Neural cell (in vitro differentiated cells): ENCODE measurements around the gene SUSD6. TPM values are rescaled to one million over a fixed set of nuclear protein-coding genes. Genes with fewer than 3 reads are reported as not detected.

Experiments
- H2AFZ ChIP-seq: fragments of 200-600, 300-800 bp; sonication (generic), shearing (Covaris generic); 2 replicates; pipeline ENCODE4 v1.6.0; 2014; ENCODE audit warnings: low read depth, mild to moderate bottlenecking, antibody characterized with exemption, low read length, moderate library complexity
- H3F3A ChIP-seq: fragments of 200-600 bp; shearing (Covaris generic); 2 replicates; pipeline ENCODE4 v1.6.1; 2016; ENCODE audit warnings: mild to moderate bottlenecking, moderate library complexity, mixed read lengths, antibody characterized with exemption, low read length; ENCODE audit not compliant: insufficient read depth, poor library complexity, severe bottlenecking
- H3K27ac ChIP-seq: fragments of 200-600, 300-800 bp; sonication (generic), shearing (Covaris generic); 2 replicates; pipeline ENCODE4 v1.5.1; 2014; ENCODE audit warnings: mild to moderate bottlenecking, low read length, moderate library complexity
- H3K27me3 ChIP-seq: fragments of 300-800, 200-600 bp; sonication (generic), shearing (Covaris generic); 2 replicates; pipeline ENCODE4 v1.6.0; 2014; ENCODE audit warnings: mild to moderate bottlenecking, low read depth, low read length, moderate library complexity; ENCODE audit not compliant: insufficient read depth
- H3K36me3 ChIP-seq: fragments of 300-800, 200-600 bp; sonication (generic), shearing (Covaris generic); 2 replicates; pipeline ENCODE4 v1.5.1; 2014; ENCODE audit warnings: mild to moderate bottlenecking, antibody characterized with exemption, low read length, moderate library complexity; ENCODE audit not compliant: insufficient read depth
- H3K4me2 ChIP-seq: fragments of 300-800, 200-600 bp; sonication (generic), shearing (Covaris generic); 2 replicates; pipeline ENCODE4 v1.6.0; 2014; ENCODE audit warnings: mild to moderate bottlenecking, low read length
- H3K4me3 ChIP-seq: fragments of 300-800, 200-600 bp; sonication (generic), shearing (Covaris generic); 2 replicates; pipeline ENCODE4 v1.5.1; 2014; ENCODE audit warnings: mild to moderate bottlenecking, low read length, moderate library complexity
- H3K79me2 ChIP-seq: fragments of 200-600 bp; shearing (Covaris generic); replicated peaks from 2 replicates; pipeline ENCODE4 v1.6.0; 2014; ENCODE audit warnings: mild to moderate bottlenecking, low read length, moderate library complexity; ENCODE audit not compliant: insufficient read depth
- H3K9ac ChIP-seq: fragments of 300-800, 200-600 bp; sonication (generic), shearing (Covaris generic); 2 replicates; pipeline ENCODE4 v1.6.1; 2016; ENCODE audit warnings: mild to moderate bottlenecking, low read length, mixed read lengths
- H3K9me2 ChIP-seq: fragments of 200-600 bp; shearing (Covaris generic); 2 replicates; pipeline ENCODE4 v1.6.1; 2016; ENCODE audit warnings: mild to moderate bottlenecking, low read length, mixed read lengths; ENCODE audit not compliant: insufficient read depth
- H3K9me3 ChIP-seq: fragments of 200-600, 300-800 bp; sonication (generic), shearing (Covaris generic); 2 replicates; pipeline ENCODE4 v1.6.1; 2016; ENCODE audit warnings: mild to moderate bottlenecking, mixed run types, low read length, moderate library complexity, mixed read lengths
- H4K20me1 ChIP-seq: fragments of 200-600 bp; shearing (Covaris generic); 2 replicates; pipeline ENCODE4 v1.6.1; 2016; ENCODE audit warnings: mild to moderate bottlenecking, mixed run types; ENCODE audit not compliant: insufficient read depth
- EP300 ChIP-seq: fragments of 450-650 bp; conservative IDR thresholded peaks from 2 replicates; pipeline ENCODE4 v1.6.1; 2014; ENCODE audit warnings: antibody characterized with exemption, mild to moderate bottlenecking, moderate library complexity; ENCODE audit not compliant: poor library complexity, severe bottlenecking
- EZH2 ChIP-seq: fragments of 200-600, 300-800 bp; shearing (Covaris generic), sonication (generic); IDR thresholded peaks from 2 replicates; pipeline ENCODE4 v1.6.1; 2014; ENCODE audit warnings: antibody characterized with exemption, low read length, borderline replicate concordance, mild to moderate bottlenecking; ENCODE audit not compliant: insufficient read depth, poor library complexity, severe bottlenecking
- MXI1 ChIP-seq: fragments of 450-650 bp; conservative IDR thresholded peaks from 2 replicates; pipeline ENCODE4 v1.6.1; 2014; ENCODE audit warnings: antibody characterized with exemption, mild to moderate bottlenecking; ENCODE audit not compliant: poor library complexity, severe bottlenecking
- POLR2AphosphoS5 ChIP-seq: IDR thresholded peaks from 2 replicates; pipeline ENCODE4 v1.6.1; 2012
- RAD21 ChIP-seq: fragments of 450-650 bp; conservative IDR thresholded peaks from 2 replicates; pipeline ENCODE4 v1.6.1; 2014; ENCODE audit warnings: antibody characterized with exemption, mild to moderate bottlenecking, moderate library complexity
- REST ChIP-seq: IDR thresholded peaks from 2 replicates; pipeline ENCODE4 v1.6.1; 2012; ENCODE audit warnings: borderline replicate concordance
- SMC3 ChIP-seq: fragments of 450-650 bp; conservative IDR thresholded peaks from 2 replicates; pipeline ENCODE4 v1.6.1; 2014; ENCODE audit warnings: antibody characterized with exemption, mild to moderate bottlenecking, moderate library complexity; ENCODE audit not compliant: poor library complexity
- TAF1 ChIP-seq: IDR thresholded peaks from 2 replicates; pipeline ENCODE4 v1.6.1; 2012; ENCODE audit warnings: low read depth
- polyA plus RNA-seq: library from polyadenylated mRNA; depleted of rRNA; stranded (reverse); fragments of >200 nt; gene quantifications from 2 replicates; pipeline ENCODE4 v1.2.3, GENCODE V29; 2014
- TF ChIP-seq, protein P1 (sequence below): fragments of 450-650 bp; IDR thresholded peaks from 2 replicates; pipeline ENCODE4 v1.5.1; 2014; ENCODE audit warnings: antibody characterized with exemption, mild to moderate bottlenecking, moderate library complexity; ENCODE audit not compliant: poor library complexity, severe bottlenecking

SUSD6 gene
- polyA plus RNA-seq, 1 donor from 2014 or later, result 5.1 TPM

DNA sequence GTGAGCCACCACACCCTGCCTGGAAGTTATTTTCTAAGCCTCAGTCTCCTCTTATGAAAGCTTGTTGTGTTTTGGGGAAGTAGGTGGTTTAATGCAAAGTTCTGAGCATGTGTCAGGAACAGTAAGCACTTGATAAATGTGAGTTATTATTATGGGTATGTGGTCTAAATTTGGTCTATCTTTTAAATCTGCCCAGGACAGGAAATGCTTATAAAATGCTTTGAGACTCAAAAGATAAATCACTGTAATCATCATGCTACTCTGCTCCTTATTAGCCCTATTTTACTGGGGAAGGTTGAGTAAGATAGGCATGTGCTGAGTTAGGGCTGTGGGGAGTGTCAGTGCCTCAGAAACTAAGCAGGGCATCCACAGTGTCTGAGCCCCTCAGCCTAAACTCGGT, 142.5 kb downstream of the SUSD6 start:
- H3K9me2 ChIP-seq, result no peaks in the 10 kb centered on the region
- no peaks in the 10 kb centered on the region for H3K79me2 ChIP-seq
- no peak overlapping the region for H3K27ac ChIP-seq
- H3K9me3 ChIP-seq, result no peaks in the 10 kb centered on the region
- no peak overlapping the region for H3K4me2 ChIP-seq
- no peaks in the 10 kb centered on the region for H4K20me1 ChIP-seq
- no peaks in the 10 kb centered on the region for H3K27me3 ChIP-seq
- no peak overlapping the region for H2AFZ ChIP-seq
- H3F3A ChIP-seq, result no peaks in the 10 kb centered on the region
- no peak overlapping the region for H3K9ac ChIP-seq
- H3K4me3 ChIP-seq, result no peak overlapping the region
- no peak for TF ChIP-seq RAD21
- TF ChIP-seq, protein P1, sequence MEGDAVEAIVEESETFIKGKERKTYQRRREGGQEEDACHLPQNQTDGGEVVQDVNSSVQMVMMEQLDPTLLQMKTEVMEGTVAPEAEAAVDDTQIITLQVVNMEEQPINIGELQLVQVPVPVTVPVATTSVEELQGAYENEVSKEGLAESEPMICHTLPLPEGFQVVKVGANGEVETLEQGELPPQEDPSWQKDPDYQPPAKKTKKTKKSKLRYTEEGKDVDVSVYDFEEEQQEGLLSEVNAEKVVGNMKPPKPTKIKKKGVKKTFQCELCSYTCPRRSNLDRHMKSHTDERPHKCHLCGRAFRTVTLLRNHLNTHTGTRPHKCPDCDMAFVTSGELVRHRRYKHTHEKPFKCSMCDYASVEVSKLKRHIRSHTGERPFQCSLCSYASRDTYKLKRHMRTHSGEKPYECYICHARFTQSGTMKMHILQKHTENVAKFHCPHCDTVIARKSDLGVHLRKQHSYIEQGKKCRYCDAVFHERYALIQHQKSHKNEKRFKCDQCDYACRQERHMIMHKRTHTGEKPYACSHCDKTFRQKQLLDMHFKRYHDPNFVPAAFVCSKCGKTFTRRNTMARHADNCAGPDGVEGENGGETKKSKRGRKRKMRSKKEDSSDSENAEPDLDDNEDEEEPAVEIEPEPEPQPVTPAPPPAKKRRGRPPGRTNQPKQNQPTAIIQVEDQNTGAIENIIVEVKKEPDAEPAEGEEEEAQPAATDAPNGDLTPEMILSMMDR, result no peak
- TF ChIP-seq EZH2, result no peak
- no peak for TF ChIP-seq EP300
- TF ChIP-seq SMC3, result no peak
- TF ChIP-seq POLR2AphosphoS5, result no peak
- no peak for TF ChIP-seq MXI1
- TF ChIP-seq REST, result no peak
- H3K36me3 ChIP-seq, result no peaks in the 10 kb centered on the region

DNA sequence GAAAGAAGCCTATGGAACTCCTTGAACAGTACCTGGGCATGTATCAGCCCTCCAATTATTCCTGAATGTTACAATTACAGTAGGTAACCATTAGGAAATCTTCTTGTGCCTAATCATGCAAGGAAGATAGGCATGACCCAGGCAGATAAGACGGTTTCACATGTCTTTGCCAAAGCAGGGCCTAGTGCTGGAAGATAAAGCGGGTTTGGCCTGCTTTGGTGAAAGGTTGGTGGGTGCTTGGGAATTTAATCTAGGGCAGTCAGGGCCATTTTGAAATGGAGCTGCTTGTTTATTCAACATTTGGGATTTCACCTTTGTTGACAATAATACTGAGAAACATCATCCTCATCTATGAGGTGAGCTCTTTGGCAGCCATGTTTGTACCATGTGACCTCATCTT, 143.1 kb downstream of the SUSD6 start:
- no peaks in the 10 kb centered on the region for H3K79me2 ChIP-seq
- H3K9me2 ChIP-seq, result no peaks in the 10 kb centered on the region
- H3K27ac ChIP-seq, result no peak overlapping the region
- no peaks in the 10 kb centered on the region for H3F3A ChIP-seq
- TF ChIP-seq MXI1 (no peak), TAF1 (no peak), REST (no peak), POLR2AphosphoS5 (no peak), SMC3 (no peak), RAD21 (no peak)
- no peaks in the 10 kb centered on the region for H4K20me1 ChIP-seq
- no peaks in the 10 kb centered on the region for H3K27me3 ChIP-seq
- H3K9me3 ChIP-seq, result no peaks in the 10 kb centered on the region
- no peak overlapping the region for H3K4me3 ChIP-seq
- no peaks in the 10 kb centered on the region for H3K36me3 ChIP-seq
- no peak overlapping the region for H2AFZ ChIP-seq
- no peak overlapping the region for H3K4me2 ChIP-seq
- no peak overlapping the region for H3K9ac ChIP-seq
